Measurements from ENCODE around the gene MAD1L1. TPM values are rescaled to one million over a fixed set of nuclear protein-coding genes. Genes with fewer than 3 reads are reported as not detected.

The MAD1L1 gene
- total RNA-seq, 1 experiment from 2014 or later, result 50.8 TPM

GRCh38 chr7:1850111-1850975 lies 382.4 kb downstream of the MAD1L1 start:
- Histone ChIP-seq H3K4me2 (no peak overlapping the region), H4K20me1 (ENCODE audit: insufficient read depth) (0 out of 2 replicates have a peak, but pooled peaks cover 8% of the 10 kb centered on the region), H3K9me2 (ENCODE audit: insufficient read depth) (no peaks in the 10 kb centered on the region), H2AFZ (no peak overlapping the region), H3K27ac (no peak overlapping the region), H3F3A (ENCODE audit: insufficient read depth, low read depth) (no peaks in the 10 kb centered on the region), H3K9me3 (ENCODE audit: insufficient read depth, low read depth) (no peaks in the 10 kb centered on the region), H3K27me3 (ENCODE audit: insufficient read depth, low read depth) (no peaks in the 10 kb centered on the region), H3K36me3 (ENCODE audit: low read depth) (no peaks in the 10 kb centered on the region), H3K4me1 (replicated peaks; ENCODE audit: insufficient read depth) (no peaks in the 10 kb centered on the region), H3K79me2 (ENCODE audit: low read depth) (no peaks in the 10 kb centered on the region), H3K4me3 (no peak overlapping the region)
- intact Hi-C loops (cut with micrococcal nuclease; ENCODE audit: unreplicated experiment), result no loop called here
- POLR2A ChIA-PET (ENCODE audit: unreplicated experiment), result no interaction called here
- CTCF ChIA-PET, result no interaction called here
- no TSS peak for BruUV-seq (replicated peaks)
- no peak for DNase-seq
- TF ChIP-seq EZH2 (IDR thresholded peaks at IDR 0.05; ENCODE audit: low read depth) (no peak), CTCF (conservative IDR thresholded peaks at IDR 0.05) (no peak)

DNA sequence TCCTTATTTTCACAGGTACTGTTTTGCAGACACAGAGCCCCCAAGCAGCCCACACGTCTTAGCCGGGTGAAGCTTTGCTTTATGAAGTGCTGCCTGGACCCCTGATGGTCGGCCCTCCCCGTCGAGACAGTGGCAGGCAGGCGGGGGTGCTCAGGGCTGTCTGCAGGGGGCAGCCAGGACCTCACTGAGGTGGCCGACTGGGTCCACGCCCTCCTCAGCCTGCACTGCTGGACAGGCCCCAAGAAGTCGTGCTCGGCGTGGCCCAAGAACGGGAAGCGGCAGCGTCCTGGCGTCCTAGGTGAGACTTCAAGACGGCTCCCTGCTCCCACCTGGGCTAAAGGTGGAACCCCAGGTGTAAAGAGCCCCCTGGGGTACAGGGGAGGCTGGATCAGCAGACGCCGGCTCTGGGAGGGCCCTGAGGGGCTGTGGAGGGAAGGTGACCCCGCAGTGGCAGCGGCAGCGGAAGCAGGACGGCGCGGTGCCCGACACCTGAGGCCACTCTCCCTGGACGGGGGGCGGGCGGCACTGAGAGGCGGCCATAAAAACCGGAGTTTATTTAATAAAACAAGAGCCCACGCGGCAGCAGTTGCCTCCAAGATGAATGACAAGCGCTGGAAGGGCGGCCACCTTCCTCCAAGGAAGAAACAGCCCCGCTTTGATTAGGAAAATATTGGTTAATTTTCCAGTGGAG lies 383.2 kb downstream of the MAD1L1 start:
- no peaks in the 10 kb centered on the region for H3K79me2 ChIP-seq (ENCODE audit: low read depth)
- no peaks in the 10 kb centered on the region for H3K9me2 ChIP-seq (ENCODE audit: insufficient read depth)
- H2AFZ ChIP-seq, result no peak overlapping the region
- H3K4me2 ChIP-seq, result no peak overlapping the region
- DNase-seq, result no peak
- no peak overlapping the region for H3K4me3 ChIP-seq
- CTCF ChIA-PET, result no interaction called here
- no peaks in the 10 kb centered on the region for H3K36me3 ChIP-seq (ENCODE audit: low read depth)
- H4K20me1 ChIP-seq (ENCODE audit: insufficient read depth), result 0 out of 2 replicates have a peak, but pooled peaks cover 8% of the 10 kb centered on the region
- no peaks in the 10 kb centered on the region for H3K4me1 ChIP-seq (replicated peaks; ENCODE audit: insufficient read depth)
- no peaks in the 10 kb centered on the region for H3K9me3 ChIP-seq (ENCODE audit: insufficient read depth, low read depth)
- BruUV-seq (replicated peaks), result no TSS peak
- POLR2A ChIA-PET (ENCODE audit: unreplicated experiment), result no interaction called here
- no peaks in the 10 kb centered on the region for H3F3A ChIP-seq (ENCODE audit: insufficient read depth, low read depth)
- no peak overlapping the region for H3K27ac ChIP-seq
- H3K27me3 ChIP-seq (ENCODE audit: insufficient read depth, low read depth), result no peaks in the 10 kb centered on the region
- TF ChIP-seq CTCF (conservative IDR thresholded peaks at IDR 0.05) (no peak), EZH2 (IDR thresholded peaks at IDR 0.05; ENCODE audit: low read depth) (no peak)
- intact Hi-C loops (cut with micrococcal nuclease; ENCODE audit: unreplicated experiment), result no loop called here

DNA sequence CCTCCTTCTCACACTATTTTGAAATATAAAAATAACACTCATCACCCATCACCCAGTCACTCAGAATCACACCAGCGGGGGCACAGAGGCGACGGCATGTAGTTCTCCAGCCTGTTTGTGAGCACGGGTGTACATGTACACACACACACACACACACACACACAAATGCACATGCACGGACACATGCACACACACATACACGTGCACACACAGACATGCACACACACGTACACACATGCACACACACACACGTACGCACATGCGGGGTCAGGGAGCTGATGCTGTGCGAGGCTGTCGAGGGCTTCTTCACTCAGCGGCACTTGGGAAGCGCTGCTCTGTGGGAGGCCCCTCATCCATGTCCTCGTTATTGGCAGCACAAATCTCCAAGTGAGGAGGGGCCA lies 383.8 kb downstream of the MAD1L1 start:
- TF ChIP-seq CTCF (conservative IDR thresholded peaks at IDR 0.05) (no peak), EZH2 (IDR thresholded peaks at IDR 0.05; ENCODE audit: low read depth) (no peak)
- no peaks in the 10 kb centered on the region for H3K9me2 ChIP-seq (ENCODE audit: insufficient read depth)

More for the DNA sequence above, 383.8 kb downstream of the MAD1L1 start:
- CTCF ChIA-PET, result no interaction called here
- intact Hi-C loops (cut with micrococcal nuclease; ENCODE audit: unreplicated experiment), result no loop called here
- Histone ChIP-seq H3K9me3 (ENCODE audit: insufficient read depth, low read depth) (no peaks in the 10 kb centered on the region), H3K36me3 (ENCODE audit: low read depth) (no peaks in the 10 kb centered on the region), H3K79me2 (ENCODE audit: low read depth) (no peaks in the 10 kb centered on the region), H3K27ac (no peak overlapping the region), H3K4me1 (replicated peaks; ENCODE audit: insufficient read depth) (no peaks in the 10 kb centered on the region), H3K4me2 (no peak overlapping the region), H3F3A (ENCODE audit: insufficient read depth, low read depth) (no peaks in the 10 kb centered on the region), H3K4me3 (no peak overlapping the region), H4K20me1 (ENCODE audit: insufficient read depth) (0 out of 2 replicates have a peak, but pooled peaks cover 8% of the 10 kb centered on the region), H2AFZ (no peak overlapping the region), H3K27me3 (ENCODE audit: insufficient read depth, low read depth) (no peaks in the 10 kb centered on the region)
- BruUV-seq (replicated peaks), result no TSS peak
- POLR2A ChIA-PET (ENCODE audit: unreplicated experiment), result no interaction called here
- DNase-seq, result no peak

All from PC-9 (cell line).